ENCODE results near the gene CD99. TPM values are rescaled to one million over a fixed set of nuclear protein-coding genes. Genes with fewer than 3 reads are reported as not detected.
A peak's percentile ranks its signal among the peaks of the same experiment; 100 is the strongest.

CD99 gene
- total and polyA plus RNA-seq, 11 donors = 216 to 477 (median 276) TPM

DNA sequence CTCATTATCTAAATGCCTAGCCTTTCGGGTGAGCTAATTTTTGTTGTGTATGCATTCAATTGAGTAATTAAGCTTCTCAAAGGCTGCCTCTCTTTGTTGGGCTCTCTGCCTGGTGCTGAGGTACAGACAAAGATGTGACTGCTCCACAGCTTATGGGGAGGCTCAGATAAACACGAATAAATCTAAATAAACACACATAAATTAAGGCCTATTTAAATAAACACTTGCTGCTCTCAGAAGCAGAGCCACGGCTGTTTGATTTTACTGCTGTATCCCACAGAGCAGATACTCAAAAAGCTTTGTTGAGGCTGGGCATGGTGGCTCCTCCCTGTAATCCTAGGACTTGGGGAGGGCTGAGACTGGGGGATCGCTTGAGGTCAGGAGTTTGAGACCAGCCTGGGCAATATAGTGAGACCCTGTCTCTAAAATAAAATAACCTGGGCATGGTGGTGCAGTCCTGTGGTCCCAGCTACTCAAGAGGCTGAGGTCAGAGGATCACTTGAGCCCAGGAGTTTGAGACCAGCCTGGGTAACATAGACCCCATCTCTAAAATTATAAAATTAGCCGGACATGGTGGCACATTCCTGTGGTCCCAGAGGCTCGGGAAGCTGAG is 8.4 kb upstream of the CD99 start:
- Histone ChIP-seq H3K27ac (peak overlapping the region in 1 of 12 donors; percentile 5), H3K9me3 (no peaks in the 10 kb centered on the region), H3K36me3 (no peaks in the 10 kb centered on the region), H3K27me3 (no peaks in the 10 kb centered on the region), H3K4me1 (peaks cover 0 to 6% (median 0%) of the 10 kb centered on the region in 12 donors), H3K4me3 (no peak overlapping the region)
- DNase-seq = no peak
- intact Hi-C loops (cut with DNase I) = no loop called here
- 79 to 86% (median 82%) methylated on average over 6 of the region's 6 CpGs for WGBS, 4 donors
- TF ChIP-seq, protein P1, sequence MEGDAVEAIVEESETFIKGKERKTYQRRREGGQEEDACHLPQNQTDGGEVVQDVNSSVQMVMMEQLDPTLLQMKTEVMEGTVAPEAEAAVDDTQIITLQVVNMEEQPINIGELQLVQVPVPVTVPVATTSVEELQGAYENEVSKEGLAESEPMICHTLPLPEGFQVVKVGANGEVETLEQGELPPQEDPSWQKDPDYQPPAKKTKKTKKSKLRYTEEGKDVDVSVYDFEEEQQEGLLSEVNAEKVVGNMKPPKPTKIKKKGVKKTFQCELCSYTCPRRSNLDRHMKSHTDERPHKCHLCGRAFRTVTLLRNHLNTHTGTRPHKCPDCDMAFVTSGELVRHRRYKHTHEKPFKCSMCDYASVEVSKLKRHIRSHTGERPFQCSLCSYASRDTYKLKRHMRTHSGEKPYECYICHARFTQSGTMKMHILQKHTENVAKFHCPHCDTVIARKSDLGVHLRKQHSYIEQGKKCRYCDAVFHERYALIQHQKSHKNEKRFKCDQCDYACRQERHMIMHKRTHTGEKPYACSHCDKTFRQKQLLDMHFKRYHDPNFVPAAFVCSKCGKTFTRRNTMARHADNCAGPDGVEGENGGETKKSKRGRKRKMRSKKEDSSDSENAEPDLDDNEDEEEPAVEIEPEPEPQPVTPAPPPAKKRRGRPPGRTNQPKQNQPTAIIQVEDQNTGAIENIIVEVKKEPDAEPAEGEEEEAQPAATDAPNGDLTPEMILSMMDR (IDR thresholded peaks at IDR 0.05) = no peak
- TF ChIP-seq POLR2A (IDR thresholded peaks at IDR 0.05) = no peak
- no peak for ATAC-seq

DNA sequence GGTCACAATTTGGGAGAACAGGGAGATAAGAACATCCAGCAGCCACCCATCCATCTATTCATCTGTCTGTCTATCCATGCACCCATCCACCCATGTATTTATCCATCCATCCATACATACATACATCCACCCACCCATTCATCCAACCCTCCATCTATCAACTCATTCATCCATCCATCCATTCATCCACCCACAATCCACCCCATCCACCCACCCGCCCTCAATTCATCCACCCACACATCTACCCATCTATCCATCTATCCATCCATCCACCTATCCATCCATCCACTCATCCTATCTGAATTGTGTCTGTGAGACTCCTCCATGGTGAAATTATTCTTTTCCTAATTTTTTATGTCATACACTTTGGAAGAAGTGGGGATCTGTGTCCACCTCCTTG is 6.8 kb upstream of the CD99 start:
- intact Hi-C loops (cut with DNase I) = no loop called here
- DNase-seq (no peak), ATAC-seq (no peak)
- TF ChIP-seq, protein P1 (IDR thresholded peaks at IDR 0.05) = no peak
- no peak for TF ChIP-seq POLR2A (IDR thresholded peaks at IDR 0.05)
- Histone ChIP-seq H3K4me1 (peaks cover 0 to 5% (median 0%) of the 10 kb centered on the region in 12 donors), H3K27ac (no peak overlapping the region), H3K36me3 (no peaks in the 10 kb centered on the region), H3K27me3 (no peaks in the 10 kb centered on the region), H3K4me3 (no peak overlapping the region), H3K9me3 (no peaks in the 10 kb centered on the region)
- 92 to 98% (median 96%) methylated on average over 1 of the region's 1 CpG for WGBS, 4 donors

DNA sequence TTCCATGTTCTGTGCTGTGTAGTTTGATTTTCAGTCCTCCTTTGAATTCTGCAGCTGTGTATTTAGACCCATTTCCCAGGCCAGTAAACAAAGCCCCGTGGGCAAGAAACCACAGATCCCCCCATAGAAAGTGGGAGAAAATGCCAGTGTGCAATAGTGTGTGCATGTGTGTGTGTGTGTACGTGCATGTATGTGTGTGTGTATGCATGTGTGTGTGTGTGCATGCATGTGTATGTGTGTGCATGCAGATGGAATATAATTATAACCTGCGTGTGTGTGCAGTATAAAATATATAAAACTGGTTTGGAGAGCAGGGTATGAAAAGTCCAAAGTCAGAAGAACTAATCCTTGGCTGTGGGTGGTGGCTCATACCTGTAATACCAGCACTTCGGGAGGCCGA is 5.2 kb upstream of the CD99 start:
- Histone ChIP-seq H3K36me3 (no peaks in the 10 kb centered on the region), H3K4me3 (no peak overlapping the region), H3K4me1 (peaks cover 0 to 6% (median 0%) of the 10 kb centered on the region in 12 donors), H3K27ac (no peak overlapping the region), H3K9me3 (no peaks in the 10 kb centered on the region), H3K27me3 (no peaks in the 10 kb centered on the region)
- 75 to 96% (median 90%) methylated on average over 5 of the region's 5 CpGs for WGBS, 4 donors
- DNase-seq = no peak
- ATAC-seq = no peak
- intact Hi-C loops (cut with DNase I) = no loop called here
- no peak for TF ChIP-seq POLR2A (IDR thresholded peaks at IDR 0.05)
- TF ChIP-seq, protein P1 (IDR thresholded peaks at IDR 0.05) = no peak

DNA sequence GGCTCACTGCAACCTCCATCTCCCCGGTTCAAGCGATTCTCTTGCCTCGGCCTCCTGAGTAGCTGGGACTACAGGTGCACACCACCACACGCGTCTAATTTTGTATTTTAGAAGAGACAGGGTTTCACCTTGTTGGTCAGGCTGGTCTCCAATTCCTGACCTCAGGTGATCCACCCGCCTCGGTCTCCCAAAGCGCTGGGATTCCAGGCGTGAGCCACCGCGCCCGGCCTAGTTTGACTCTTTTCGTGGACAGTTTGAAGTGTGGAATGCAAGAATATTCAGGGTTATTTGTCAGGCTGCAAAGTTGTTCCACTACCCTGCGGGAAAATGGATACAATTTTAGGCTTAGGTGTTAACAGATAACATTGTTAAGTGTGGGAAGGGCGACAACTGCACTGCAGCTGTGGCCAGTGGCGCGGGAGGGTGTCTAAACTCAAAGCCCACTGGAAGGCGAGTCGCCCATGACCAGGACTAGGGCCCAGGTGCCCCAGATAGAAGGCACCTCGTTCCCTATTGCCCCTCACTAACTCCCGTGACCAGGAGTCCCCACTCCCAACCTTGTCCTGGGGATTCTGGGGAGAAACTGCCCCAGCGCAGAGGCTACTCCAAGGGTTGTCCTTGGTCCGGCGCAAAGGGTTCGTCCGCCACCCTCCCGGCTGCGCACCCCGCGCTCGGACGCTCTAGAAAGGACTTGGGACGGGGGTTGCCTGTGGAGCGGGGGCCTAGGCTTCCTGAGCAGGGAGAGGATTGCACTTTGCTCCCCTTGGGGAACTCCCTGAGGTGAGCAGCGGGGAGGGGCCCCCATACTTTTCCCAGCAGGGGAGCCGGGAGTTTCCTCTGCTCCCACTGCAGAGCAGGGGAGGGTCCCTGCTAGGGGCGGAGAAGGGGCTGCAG is 1.1 kb upstream of the CD99 start:
- no peaks in the 10 kb centered on the region for H3K9me3 ChIP-seq
- peaks cover 4 to 38% (median 26%) of the 10 kb centered on the region in 12 donors for H3K4me1 ChIP-seq
- TF ChIP-seq POLR2A (IDR thresholded peaks at IDR 0.05) = no peak
- TF ChIP-seq, protein P1 (IDR thresholded peaks at IDR 0.05) = no peak
- peak overlapping the region in 10 of 12 donors; percentile 72 to 100 (median 96) for H3K4me3 ChIP-seq
- H3K36me3 ChIP-seq = no peaks in the 10 kb centered on the region
- H3K27me3 ChIP-seq = no peaks in the 10 kb centered on the region
- DNase-seq = no peak
- ATAC-seq = no peak
- intact Hi-C loops (cut with DNase I) = loop anchor here in 2 of 10 donors (10.0 kb wide), 2 partner anchors 55 to 195 kb away; no protein-coding TSS in a partner anchor
- WGBS, 4 donors = 75 to 84% (median 78%) methylated on average over 24 to 37 of the region's 37 CpGs
- H3K27ac ChIP-seq = peak overlapping the region in 11 of 12 donors; percentile 3 to 96 (median 91)
